Measurements from ENCODE around the gene COL6A2.

Gene COL6A2

DNA sequence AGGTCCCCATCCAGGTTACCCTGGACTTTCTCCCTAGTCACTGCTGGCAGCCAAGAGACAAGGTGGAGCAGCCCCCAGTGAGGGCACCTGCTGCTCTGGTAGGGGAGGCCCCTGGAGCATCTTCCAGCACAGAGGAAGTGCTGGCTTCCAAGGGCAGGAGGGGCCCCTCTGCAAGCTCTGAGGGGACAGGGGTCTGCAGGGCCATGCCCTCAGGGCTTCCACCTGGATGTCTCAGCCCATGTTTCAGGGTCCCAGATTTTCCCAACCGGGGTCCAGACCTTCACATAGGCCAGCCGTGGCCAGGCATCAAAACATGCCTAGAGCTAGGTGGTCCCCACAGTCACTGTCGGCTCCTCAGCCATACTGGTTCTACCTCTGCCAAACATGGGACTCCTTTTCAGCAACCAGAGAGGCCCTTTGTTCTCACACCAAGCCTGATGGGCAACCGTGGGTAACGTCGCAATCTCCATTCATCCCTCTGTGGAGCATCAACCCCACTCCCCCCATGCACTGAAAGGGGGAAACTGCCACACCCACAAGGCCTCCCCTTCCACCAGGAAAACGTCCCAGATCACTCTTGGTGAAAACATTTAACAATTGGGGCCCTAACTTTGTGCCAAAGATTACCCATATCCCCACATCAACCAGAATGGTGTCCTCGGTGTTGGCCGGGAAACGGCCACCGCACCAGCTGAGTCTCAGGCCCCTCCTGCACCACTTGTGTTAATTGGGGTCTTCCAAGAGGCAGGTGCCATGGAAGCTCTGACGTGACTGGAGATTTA is 1.9 kb upstream of the COL6A2 start:
- no peak overlapping the region for H3K4me3 ChIP-seq (ENCODE audit: low read depth, low read length)
- DNase-seq (ENCODE audit: low read depth) = no peak
- TF ChIP-seq, protein P1, sequence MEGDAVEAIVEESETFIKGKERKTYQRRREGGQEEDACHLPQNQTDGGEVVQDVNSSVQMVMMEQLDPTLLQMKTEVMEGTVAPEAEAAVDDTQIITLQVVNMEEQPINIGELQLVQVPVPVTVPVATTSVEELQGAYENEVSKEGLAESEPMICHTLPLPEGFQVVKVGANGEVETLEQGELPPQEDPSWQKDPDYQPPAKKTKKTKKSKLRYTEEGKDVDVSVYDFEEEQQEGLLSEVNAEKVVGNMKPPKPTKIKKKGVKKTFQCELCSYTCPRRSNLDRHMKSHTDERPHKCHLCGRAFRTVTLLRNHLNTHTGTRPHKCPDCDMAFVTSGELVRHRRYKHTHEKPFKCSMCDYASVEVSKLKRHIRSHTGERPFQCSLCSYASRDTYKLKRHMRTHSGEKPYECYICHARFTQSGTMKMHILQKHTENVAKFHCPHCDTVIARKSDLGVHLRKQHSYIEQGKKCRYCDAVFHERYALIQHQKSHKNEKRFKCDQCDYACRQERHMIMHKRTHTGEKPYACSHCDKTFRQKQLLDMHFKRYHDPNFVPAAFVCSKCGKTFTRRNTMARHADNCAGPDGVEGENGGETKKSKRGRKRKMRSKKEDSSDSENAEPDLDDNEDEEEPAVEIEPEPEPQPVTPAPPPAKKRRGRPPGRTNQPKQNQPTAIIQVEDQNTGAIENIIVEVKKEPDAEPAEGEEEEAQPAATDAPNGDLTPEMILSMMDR (IDR thresholded peaks at IDR 0.05; ENCODE audit: insufficient read depth, low read depth, low read length, missing control alignments) = no peak

DNA sequence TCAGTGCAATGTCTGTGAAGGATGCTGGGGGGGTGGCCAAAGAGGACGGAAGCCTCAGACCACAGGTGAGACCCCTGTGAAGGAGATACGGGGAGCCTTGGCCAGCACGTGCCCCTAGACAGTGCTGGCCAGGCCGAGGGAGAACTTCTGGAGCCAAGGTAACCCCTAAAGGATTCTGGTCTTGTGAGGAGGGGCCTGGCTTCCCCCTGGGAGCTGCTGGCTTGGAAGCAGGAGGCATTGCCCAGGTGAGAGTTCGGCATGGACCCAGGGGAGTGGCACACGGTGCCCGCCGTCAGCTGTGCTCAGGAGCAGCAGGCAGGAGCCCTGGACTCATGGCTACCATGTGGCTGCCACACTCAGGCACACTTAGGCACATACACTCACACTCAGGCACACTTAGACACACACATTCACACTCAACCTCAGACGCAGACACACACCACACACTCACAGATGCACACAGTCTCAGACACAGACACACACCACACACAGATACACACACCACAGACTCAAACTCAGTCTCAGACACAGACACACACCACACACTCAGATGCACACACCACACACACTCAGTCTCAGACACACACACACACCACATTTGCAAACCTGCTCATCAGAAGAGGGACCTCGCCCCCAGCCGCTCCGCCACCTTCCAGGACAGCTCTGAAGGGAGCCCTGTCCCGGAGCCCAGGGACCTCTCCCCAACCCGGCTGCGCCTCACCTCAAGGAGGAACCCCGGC is 1.1 kb upstream of the COL6A2 start:
- TF ChIP-seq, protein P1 (IDR thresholded peaks at IDR 0.05; ENCODE audit: insufficient read depth, low read depth, low read length, missing control alignments) = no peak
- no peak overlapping the region for H3K4me3 ChIP-seq (ENCODE audit: low read depth, low read length)
- DNase-seq (ENCODE audit: low read depth) = no peak

DNA sequence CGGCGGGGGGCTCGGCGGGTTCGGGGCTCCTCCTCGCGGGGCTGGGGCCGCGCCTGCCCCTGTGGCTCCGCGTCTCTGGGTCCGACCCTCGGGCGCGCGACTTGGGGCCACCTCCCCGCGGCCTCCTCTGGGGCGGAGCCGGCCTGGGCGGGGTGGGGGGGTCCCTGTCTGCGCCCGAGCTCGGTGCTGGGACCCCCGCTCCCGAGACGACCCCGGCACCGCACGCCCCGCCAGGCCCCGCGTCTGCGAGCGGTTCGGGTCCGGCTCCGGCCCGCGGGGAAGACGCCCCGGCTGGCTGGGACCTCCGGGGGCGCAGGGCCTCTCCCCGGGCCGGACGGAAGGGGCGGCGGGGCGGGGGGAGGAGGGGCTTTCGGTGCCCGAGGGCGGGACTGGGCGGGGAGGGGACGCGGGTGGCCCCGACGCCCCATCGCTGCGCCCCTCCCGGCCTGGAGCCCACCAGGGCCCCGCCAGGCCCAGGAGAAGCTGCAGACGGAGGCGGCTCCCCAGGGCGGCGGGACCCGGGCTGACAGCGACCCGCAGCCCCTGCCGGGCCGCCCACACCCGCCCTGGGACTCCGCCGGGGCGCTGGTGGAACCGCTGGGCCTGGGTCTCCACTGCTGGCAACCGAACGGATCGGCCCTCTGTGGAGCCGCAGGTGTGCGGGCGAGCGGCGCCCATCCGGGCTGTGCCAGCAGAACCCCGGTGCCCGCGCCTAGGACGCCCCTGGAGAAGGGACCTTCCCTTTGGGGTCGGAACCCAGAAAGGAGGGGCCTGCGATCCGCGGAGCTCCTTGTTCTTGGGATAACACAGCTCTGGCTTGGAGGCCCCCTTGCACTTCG is 610 bp downstream of the COL6A2 start:
- DNase-seq (ENCODE audit: low read depth) = no peak
- TF ChIP-seq, protein P1 (IDR thresholded peaks at IDR 0.05; ENCODE audit: insufficient read depth, low read depth, low read length, missing control alignments) = no peak
- no peak overlapping the region for H3K4me3 ChIP-seq (ENCODE audit: low read depth, low read length)

DNA sequence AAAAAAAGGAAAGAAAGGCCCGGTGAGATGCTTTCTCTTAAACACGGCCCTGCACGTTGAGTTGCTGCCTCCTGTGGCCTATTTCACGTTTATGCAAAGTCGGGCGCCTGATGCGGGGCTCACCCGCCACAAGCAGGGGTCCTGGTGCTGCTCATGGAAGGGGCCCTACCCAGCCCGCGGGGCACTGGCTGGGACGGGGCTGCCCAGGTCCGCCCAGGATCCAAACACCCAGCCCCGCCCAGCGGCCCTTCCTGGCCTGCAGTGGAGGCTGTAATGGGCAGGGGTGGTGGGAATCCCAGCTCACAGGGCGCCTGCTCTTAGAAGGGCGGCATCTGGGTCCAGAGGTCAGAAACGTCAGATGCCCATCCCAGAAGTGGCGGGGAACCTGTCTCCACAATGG is 1.6 kb downstream of the COL6A2 start:
- TF ChIP-seq, protein P1 (IDR thresholded peaks at IDR 0.05; ENCODE audit: insufficient read depth, low read depth, low read length, missing control alignments) = no peak
- no peak overlapping the region for H3K4me3 ChIP-seq (ENCODE audit: low read depth, low read length)
- DNase-seq (ENCODE audit: low read depth) = no peak

DNA sequence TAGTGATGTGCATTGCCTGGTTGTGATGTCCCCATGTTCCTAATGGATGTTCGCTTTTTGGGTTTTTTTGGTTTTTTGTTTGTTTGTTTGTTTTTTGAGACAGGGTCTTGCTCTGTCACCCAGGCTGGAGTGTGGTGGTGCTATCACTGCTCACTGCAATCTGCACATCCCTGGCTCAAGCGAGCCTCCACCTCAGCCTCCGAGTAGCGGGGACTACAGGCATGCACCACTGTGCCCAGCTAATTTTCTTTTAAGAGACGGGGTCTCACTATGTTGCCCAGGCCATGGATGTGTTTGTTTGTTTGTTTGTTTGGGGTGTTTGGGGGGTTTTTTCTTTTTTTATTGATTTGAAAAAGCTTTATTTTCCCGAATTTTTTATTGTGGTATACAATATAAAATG is 2.1 kb downstream of the COL6A2 start:
- H3K4me3 ChIP-seq (ENCODE audit: low read depth, low read length) = no peak overlapping the region
- no peak for DNase-seq (ENCODE audit: low read depth)
- TF ChIP-seq, protein P1 (IDR thresholded peaks at IDR 0.05; ENCODE audit: insufficient read depth, low read depth, low read length, missing control alignments) = no peak

DNA sequence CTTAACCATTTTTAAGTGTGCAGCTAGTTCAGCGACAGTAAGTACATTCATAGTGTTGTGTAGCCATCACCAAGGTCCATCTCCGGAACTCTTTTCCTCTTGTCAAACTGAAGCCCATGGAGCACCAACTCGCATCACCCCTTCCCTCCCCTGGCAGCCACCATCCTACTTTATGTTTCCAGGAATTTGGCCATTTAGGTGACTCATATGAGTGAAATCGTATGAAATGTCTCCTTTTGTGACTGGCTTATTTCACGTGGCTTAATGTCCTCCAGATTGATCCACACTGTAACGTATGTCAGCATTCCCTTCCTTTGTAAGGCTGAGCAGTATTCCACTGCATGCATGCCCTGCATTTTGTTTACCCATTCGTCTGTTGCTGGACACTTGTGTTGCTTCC is 2.5 kb downstream of the COL6A2 start:
- TF ChIP-seq, protein P1 (IDR thresholded peaks at IDR 0.05; ENCODE audit: insufficient read depth, low read depth, low read length, missing control alignments) = no peak
- no peak for DNase-seq (ENCODE audit: low read depth)
- H3K4me3 ChIP-seq (ENCODE audit: low read depth, low read length) = no peak overlapping the region

Data from GM12865 (cell line).